ENCODE measurements around the gene NRXN2.

GRCh38 chr11:64718780-64719124 lies 4.2 kb downstream of the NRXN2 start:
- TF ChIP-seq ZNF132 (tag by site-specific recombination; IDR thresholded peaks at IDR 0.05; ENCODE audit: borderline replicate concordance), result no peak
- TF ChIP-seq ZNF530 (tag by site-specific recombination; IDR thresholded peaks at IDR 0.05; ENCODE audit: low read depth), result no peak
- TF ChIP-seq ZNF184 (tag by site-specific recombination; IDR thresholded peaks at IDR 0.05), result no peak
- TF ChIP-seq CTCF (tag by site-specific recombination; IDR thresholded peaks at IDR 0.05), result no peak
- TF ChIP-seq ZNF514 (tag by site-specific recombination; IDR thresholded peaks at IDR 0.05), result no peak
- TF ChIP-seq SP2 (tag by site-specific recombination; IDR thresholded peaks at IDR 0.05), result no peak
- TF ChIP-seq SETDB1 (IDR thresholded peaks at IDR 0.05; ENCODE audit: insufficient read length, low read length), result no peak
- TF ChIP-seq ZNF747 (tag by site-specific recombination; IDR thresholded peaks at IDR 0.05), result no peak
- TF ChIP-seq ZNF391 (tag by site-specific recombination; IDR thresholded peaks at IDR 0.05; ENCODE audit: borderline replicate concordance, low read depth), result no peak
- no peak for TF ChIP-seq ZNF518A (tag by site-specific recombination; conservative IDR thresholded peaks at IDR 0.05; ENCODE audit: low read depth)
- TF ChIP-seq REST (tag by site-specific recombination; IDR thresholded peaks at IDR 0.05), result no peak
